BLaER1 (cell line): Measurements from ENCODE around the gene ZFP28.
A peak's percentile ranks its signal among the peaks of the same experiment; 100 is the strongest.

Source experiments
- H3K27ac ChIP-seq: shearing (Covaris generic); formaldehyde crosslinking; 2 replicates; pipeline ENCODE4 v1.8.1; 2022
- H3K27me3 ChIP-seq: shearing (Covaris generic); formaldehyde crosslinking; 2 replicates; pipeline ENCODE4 v1.8.1; 2022
- H3K36me3 ChIP-seq: shearing (Covaris generic); formaldehyde crosslinking; 2 replicates; pipeline ENCODE4 v1.8.1; 2022
- H3K4me1 ChIP-seq: shearing (Covaris generic); formaldehyde crosslinking; 2 replicates; pipeline ENCODE4 v1.8.1; 2022
- H3K4me2 ChIP-seq: shearing (Covaris generic); formaldehyde crosslinking; 2 replicates; pipeline ENCODE4 v1.8.1; 2022
- H3K4me3 ChIP-seq: shearing (Covaris generic); formaldehyde crosslinking; 2 replicates; pipeline ENCODE4 v1.8.1; 2022
- H3K9ac ChIP-seq: shearing (Covaris generic); formaldehyde crosslinking; 2 replicates; pipeline ENCODE4 v1.8.1; 2022
- H3K9me3 ChIP-seq: shearing (Covaris generic); formaldehyde crosslinking; 2 replicates; pipeline ENCODE4 v1.8.1; 2022
- H4K20me1 ChIP-seq: shearing (Covaris generic); formaldehyde crosslinking; 2 replicates; pipeline ENCODE4 v1.8.1; 2022
- Cebpa-rat ChIP-seq: shearing (Covaris generic); IDR thresholded peaks from 2 replicates; pipeline ENCODE4 v1.8.1; 2022

ZFP28 gene

DNA sequence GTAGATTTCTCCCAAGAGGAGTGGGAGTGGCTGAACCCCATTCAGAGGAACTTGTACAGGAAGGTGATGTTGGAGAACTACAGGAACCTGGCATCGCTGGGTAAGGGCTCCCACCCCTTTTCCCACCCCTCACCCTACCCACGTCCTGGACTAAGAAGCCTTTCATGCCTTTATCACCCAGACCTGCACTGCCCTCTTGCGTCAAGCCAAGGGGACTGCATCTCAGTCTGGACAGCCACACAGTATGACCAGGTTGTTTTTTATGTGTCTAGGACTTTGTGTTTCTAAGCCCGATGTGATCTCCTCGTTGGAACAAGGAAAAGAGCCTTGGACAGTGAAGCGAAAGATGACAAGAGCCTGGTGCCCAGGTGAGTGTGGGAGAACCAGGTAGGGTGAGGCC, 8.8 kb downstream of the ZFP28 start:
- Histone ChIP-seq H3K9ac (no peak overlapping the region), H3K27ac (no peak overlapping the region), H4K20me1 (no peaks in the 10 kb centered on the region), H3K4me2 (no peak overlapping the region), H3K36me3 (peaks cover 95% of the 10 kb centered on the region), H3K4me3 (no peak overlapping the region), H3K4me1 (no peaks in the 10 kb centered on the region), H3K9me3 (peaks cover 94% of the 10 kb centered on the region), H3K27me3 (no peaks in the 10 kb centered on the region)
- no peak for TF ChIP-seq Cebpa-rat

- Histone ChIP-seq H3K4me1 (peaks cover 1% of the 10 kb centered on the region; the same call in 1 of the 2 replicates), H3K36me3 (peaks cover 91% of the 10 kb centered on the region), H3K27ac (no peak overlapping the region), H3K9ac (no peak overlapping the region), H3K4me3 (peak overlapping the region; percentile 35; the same call in 1 of the 2 replicates), H3K4me2 (no peak overlapping the region), H3K27me3 (no peaks in the 10 kb centered on the region), H4K20me1 (no peaks in the 10 kb centered on the region), H3K9me3 (peaks cover 95% of the 10 kb centered on the region)
- TF ChIP-seq Cebpa-rat, result no peak
Measured at GRCh38 chr19:56554272-56554869, 15.6 kb downstream of the ZFP28 start.

DNA sequence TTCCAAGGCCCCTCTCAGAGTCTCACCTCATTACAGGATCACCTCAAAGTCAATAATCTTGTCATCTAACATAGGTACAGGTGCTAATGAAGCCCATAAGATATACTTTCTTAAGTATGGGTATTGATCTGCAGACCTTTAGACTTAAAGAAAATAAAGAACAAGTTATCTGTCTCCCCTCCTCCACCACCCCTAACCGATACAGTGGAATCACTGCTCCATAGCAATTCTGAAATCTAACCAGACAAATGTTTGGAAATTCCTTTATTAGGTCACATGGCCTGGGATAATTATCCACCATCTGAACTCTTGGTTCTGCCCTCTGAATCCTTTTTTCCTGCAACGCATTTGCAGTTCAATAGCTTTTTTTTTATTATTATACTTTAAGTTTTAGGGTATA, 24.0 kb downstream of the ZFP28 start:
- Histone ChIP-seq H3K4me1 (peaks cover 14% of the 10 kb centered on the region), H3K4me3 (no peak overlapping the region), H3K4me2 (no peak overlapping the region), H3K27ac (no peak overlapping the region), H3K9ac (no peak overlapping the region), H3K9me3 (peaks cover 86% of the 10 kb centered on the region), H3K27me3 (no peaks in the 10 kb centered on the region), H4K20me1 (no peaks in the 10 kb centered on the region), H3K36me3 (peaks cover 58% of the 10 kb centered on the region)
- no peak for TF ChIP-seq Cebpa-rat

DNA sequence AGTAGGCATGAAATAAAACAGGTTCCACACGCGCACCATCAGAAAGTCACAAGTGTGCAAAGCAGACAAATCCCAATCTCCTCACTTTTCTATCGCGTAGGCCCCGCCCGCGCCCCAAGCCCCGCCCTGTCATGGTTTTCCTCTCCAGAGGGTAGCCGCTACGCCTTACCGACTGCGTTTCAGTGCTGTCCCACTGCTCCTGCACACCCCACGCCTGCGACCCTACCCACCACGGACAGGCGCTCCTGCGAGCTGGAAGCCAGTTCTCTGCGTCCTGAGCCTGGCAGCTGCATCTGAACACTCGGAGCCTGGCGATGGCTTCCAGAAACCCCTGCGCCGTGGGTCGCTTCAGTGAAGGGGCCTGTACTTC, 28.1 kb downstream of the ZFP28 start:
- Histone ChIP-seq H3K4me2 (peak overlapping the region; percentile 98), H3K9ac (peak overlapping the region; percentile 86), H3K9me3 (peaks cover 84% of the 10 kb centered on the region), H4K20me1 (no peaks in the 10 kb centered on the region), H3K4me1 (peaks cover 18% of the 10 kb centered on the region), H3K36me3 (peaks cover 67% of the 10 kb centered on the region), H3K27ac (peak overlapping the region; percentile 82), H3K27me3 (no peaks in the 10 kb centered on the region), H3K4me3 (peak overlapping the region; percentile 91)
- no peak for TF ChIP-seq Cebpa-rat

DNA sequence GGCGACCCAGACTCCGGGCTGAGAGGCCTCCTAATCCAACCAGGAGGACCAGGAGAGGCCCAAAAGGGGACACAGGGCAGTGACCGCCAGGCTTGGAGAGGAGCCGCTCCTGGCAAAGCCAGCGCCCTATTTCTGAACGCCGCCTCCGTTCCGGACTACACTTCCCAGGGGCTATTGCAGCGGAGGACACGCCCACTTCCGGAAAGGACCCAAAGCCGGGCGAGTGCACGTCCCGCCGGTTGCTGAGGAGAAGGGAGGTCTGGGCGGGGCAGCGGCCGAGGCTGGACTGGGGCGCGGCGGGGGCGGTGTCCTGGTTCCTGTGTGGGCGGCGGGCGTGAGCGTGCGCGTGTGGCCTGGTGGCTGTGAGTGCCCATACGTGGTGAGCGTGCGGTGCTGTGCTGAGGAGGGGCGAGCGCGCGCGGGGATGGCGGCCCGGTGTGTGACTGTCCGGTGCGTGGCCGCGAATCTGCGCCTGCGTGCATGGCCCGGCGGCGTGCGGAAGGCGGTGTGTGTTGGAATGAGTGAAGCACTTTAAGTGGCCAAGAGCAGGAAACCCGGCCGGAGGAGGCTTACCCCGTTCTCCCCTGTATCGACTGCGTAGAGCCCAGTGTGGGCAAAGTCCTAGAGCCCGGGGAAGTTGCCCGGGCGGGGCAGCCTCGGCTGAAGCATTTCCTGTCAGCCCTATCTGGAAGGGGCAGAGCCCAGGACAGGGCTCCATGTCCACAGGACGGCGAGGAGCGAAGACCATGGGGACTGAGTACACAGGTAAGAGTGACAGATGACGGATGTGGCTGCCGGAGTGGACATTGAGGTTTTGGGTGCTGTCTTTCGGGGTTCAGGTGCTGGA, 28.7 kb downstream of the ZFP28 start, which contains the start of gene ZNF470:
TSS of gene ZNF470 (plus strand) at position 195 of the 847 bp plus-strand sequence. CDS start 2,844 bp downstream, outside the sequence.
- Histone ChIP-seq H3K4me1 (peaks cover 18% of the 10 kb centered on the region), H3K27me3 (no peaks in the 10 kb centered on the region), H3K9me3 (peaks cover 84% of the 10 kb centered on the region), H3K4me3 (peak within 1 kb of the TSS; percentile 91), H3K27ac (peak within 1 kb of the TSS; percentile 82), H3K36me3 (peaks cover 66% of the 10 kb centered on the region), H3K9ac (peak within 1 kb of the TSS; percentile 86), H4K20me1 (no peaks in the 10 kb centered on the region), H3K4me2 (peak within 1 kb of the TSS; percentile 98)
- TF ChIP-seq Cebpa-rat, result no peak

GRCh38 chr19:56572589-56572988, 33.8 kb downstream of the ZFP28 start:
- peaks cover 92% of the 10 kb centered on the region for H3K36me3 ChIP-seq
- peaks cover 95% of the 10 kb centered on the region for H3K9me3 ChIP-seq
- no peak overlapping the region for H3K4me3 ChIP-seq
- no peak for TF ChIP-seq Cebpa-rat
- H3K4me2 ChIP-seq, result no peak overlapping the region
- no peaks in the 10 kb centered on the region for H3K27me3 ChIP-seq
- peaks cover 11% of the 10 kb centered on the region for H3K4me1 ChIP-seq
- H3K27ac ChIP-seq, result no peak overlapping the region
- no peak overlapping the region for H3K9ac ChIP-seq
- no peaks in the 10 kb centered on the region for H4K20me1 ChIP-seq

- 0 out of 2 replicates have a peak overlapping the region, but pooled peaks have one; percentile 26 for H3K4me3 ChIP-seq
- H3K4me1 ChIP-seq, result no peaks in the 10 kb centered on the region
- H3K9me3 ChIP-seq, result peaks cover 99% of the 10 kb centered on the region
- H3K4me2 ChIP-seq, result no peak overlapping the region
- no peaks in the 10 kb centered on the region for H3K27me3 ChIP-seq
- H4K20me1 ChIP-seq, result no peaks in the 10 kb centered on the region
- no peak overlapping the region for H3K27ac ChIP-seq
- peaks cover 99% of the 10 kb centered on the region for H3K36me3 ChIP-seq
- no peak for TF ChIP-seq Cebpa-rat
- no peak overlapping the region for H3K9ac ChIP-seq
Measured at GRCh38 chr19:56573914-56574313, 35.2 kb downstream of the ZFP28 start.

GRCh38 chr19:56577719-56578602, 39.2 kb downstream of the ZFP28 start:
- Histone ChIP-seq H3K4me3 (peak overlapping the region; percentile 1; the same call in 1 of the 2 replicates), H3K27ac (no peak overlapping the region), H3K36me3 (peaks cover 91% of the 10 kb centered on the region), H4K20me1 (no peaks in the 10 kb centered on the region), H3K4me1 (no peaks in the 10 kb centered on the region), H3K4me2 (no peak overlapping the region), H3K9me3 (peaks cover 99% of the 10 kb centered on the region), H3K9ac (no peak overlapping the region), H3K27me3 (no peaks in the 10 kb centered on the region)
- TF ChIP-seq Cebpa-rat, result no peak

DNA sequence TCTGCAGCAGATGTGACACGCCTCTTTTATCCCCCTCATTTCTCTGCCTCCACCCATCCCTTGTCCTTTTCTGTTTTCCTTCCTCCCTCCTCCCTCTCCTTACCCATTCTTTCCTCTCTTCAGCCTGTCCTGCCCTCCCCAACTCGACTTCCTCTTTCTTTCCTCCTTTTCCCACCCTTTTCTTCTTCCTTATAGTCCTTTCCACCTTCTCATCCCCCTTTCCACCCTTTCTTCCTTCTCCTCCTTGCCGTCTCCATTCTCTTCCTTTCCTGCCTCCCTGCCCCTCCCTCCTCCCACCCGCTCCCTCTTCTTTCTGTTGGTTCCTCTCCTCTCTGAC, 55.7 kb downstream of the ZFP28 start:
- Histone ChIP-seq H3K36me3 (peaks cover 31% of the 10 kb centered on the region), H3K4me3 (peak overlapping the region; percentile 94), H3K9me3 (peaks cover 69% of the 10 kb centered on the region), H3K27me3 (no peaks in the 10 kb centered on the region), H3K9ac (no peak overlapping the region), H4K20me1 (no peaks in the 10 kb centered on the region; the same call in 1 of the 2 replicates), H3K27ac (peak overlapping the region; percentile 86; the same call in 1 of the 2 replicates), H3K4me1 (peaks cover 10% of the 10 kb centered on the region), H3K4me2 (peak overlapping the region; percentile 77)
- no peak for TF ChIP-seq Cebpa-rat
